Liver (tissue), 9 donors: ENCODE results near the gene KLHL2. TPM values are rescaled to one million over a fixed set of nuclear protein-coding genes. Genes with fewer than 3 reads are reported as not detected.

Experiments
- DNase-seq: peaks from one replicate; pipeline ENCODE4 v3.0.0-alpha.2; 2017; ENCODE audit warnings: low spot score
- H3K27ac ChIP-seq, 2 donors: one replicate each; pipeline ENCODE4 v1.7.0; 2013; ENCODE audit warnings: inconsistent platforms in 2 of 2, low read length in 2 of 2, control low read depth in 1 of 2, low read depth in 1 of 2, mild to moderate bottlenecking in 1 of 2
- H3K27me3 ChIP-seq, 4 donors: one replicate each; pipeline versions ENCODE4 v1.6.1 to v1.7.0; 2013; ENCODE audit warnings: low read length in 3 of 4, inconsistent platforms in 1 of 4, mild to moderate bottlenecking in 1 of 4, moderate library complexity in 1 of 4; ENCODE audit not compliant: control insufficient read depth in 4 of 4, insufficient read depth in 4 of 4
- H3K36me3 ChIP-seq, 4 donors: one replicate each; pipeline versions ENCODE4 v1.6.1 to v1.7.0; 2013; ENCODE audit warnings: low read length in 3 of 4, mild to moderate bottlenecking in 3 of 4, low read depth in 1 of 4, moderate library complexity in 1 of 4; ENCODE audit not compliant: control insufficient read depth in 4 of 4, insufficient read depth in 3 of 4
- H3K4me1 ChIP-seq, 4 donors: one replicate each; pipeline versions ENCODE4 v1.6.1 to v1.7.0; 2013; ENCODE audit warnings: low read length in 3 of 4, mild to moderate bottlenecking in 3 of 4, moderate library complexity in 1 of 4; ENCODE audit not compliant: control insufficient read depth in 4 of 4, insufficient read depth in 4 of 4
- H3K4me3 ChIP-seq, 3 donors: one replicate each; pipeline versions ENCODE4 v1.6.1 to v1.7.0; 2013; ENCODE audit warnings: low read length in 3 of 3, control low read depth in 1 of 3, low read depth in 1 of 3, mild to moderate bottlenecking in 1 of 3
- H3K9ac ChIP-seq, 2 donors: one replicate each; pipeline ENCODE4 v1.7.0; 2013; ENCODE audit warnings: low read length in 2 of 2, mild to moderate bottlenecking in 2 of 2, moderate library complexity in 2 of 2, control low read depth in 1 of 2, low read depth in 1 of 2
- H3K9me3 ChIP-seq, 4 donors: one replicate each; pipeline versions ENCODE4 v1.6.1 to v1.7.0; 2013; ENCODE audit warnings: low read length in 3 of 4; ENCODE audit not compliant: control insufficient read depth in 4 of 4
- EGR1 ChIP-seq, 2 donors: IDR thresholded peaks; 2 replicates each; pipeline ENCODE4 v1.6.1; 2016 to 2018; ENCODE audit warnings: antibody characterized with exemption in 2 of 2, low read depth in 2 of 2
- FOXA1 ChIP-seq: IDR thresholded peaks from 2 replicates; pipeline ENCODE4 v1.6.1; 2016; ENCODE audit warnings: antibody characterized with exemption
- FOXA2 ChIP-seq: IDR thresholded peaks from 2 replicates; pipeline ENCODE4 v1.6.1; 2016; ENCODE audit warnings: antibody characterized with exemption
- GABPA ChIP-seq, 2 donors: IDR thresholded peaks in 1 of 2; conservative IDR thresholded peaks in 1 of 2; 2 replicates each; pipeline ENCODE4 v1.6.1; 2016; ENCODE audit warnings: antibody characterized with exemption in 2 of 2, mild to moderate bottlenecking in 1 of 2, moderate library complexity in 1 of 2
- HNF4A ChIP-seq, 2 donors: conservative IDR thresholded peaks; 2 replicates each; pipeline ENCODE4 v1.6.1; 2016; ENCODE audit warnings: antibody characterized with exemption in 2 of 2, mild to moderate bottlenecking in 2 of 2
- HNF4G ChIP-seq: IDR thresholded peaks from 2 replicates; pipeline ENCODE4 v1.6.1; 2016; ENCODE audit warnings: antibody characterized with exemption
- JUND ChIP-seq, 2 donors: IDR thresholded peaks; 2 replicates each; pipeline ENCODE4 v1.6.1; 2016; ENCODE audit warnings: antibody characterized with exemption in 2 of 2
- NR2F2 ChIP-seq: IDR thresholded peaks from 2 replicates; pipeline ENCODE4 v1.6.1; 2016; ENCODE audit warnings: antibody characterized with exemption
- RAD21 ChIP-seq, 2 donors: IDR thresholded peaks; 2 replicates each; pipeline ENCODE4 v1.6.1; 2016; ENCODE audit warnings: antibody characterized with exemption in 2 of 2, mild to moderate bottlenecking in 2 of 2
- RXRA ChIP-seq, 2 donors: IDR thresholded peaks; 2 replicates each; pipeline ENCODE4 v1.6.1; 2017 to 2018; ENCODE audit warnings: antibody characterized with exemption in 2 of 2, mild to moderate bottlenecking in 1 of 2
- SP1 ChIP-seq: IDR thresholded peaks from 2 replicates; pipeline ENCODE4 v1.6.1; 2018; ENCODE audit warnings: antibody characterized with exemption, mild to moderate bottlenecking
- TAF1 ChIP-seq: conservative IDR thresholded peaks from 2 replicates; pipeline ENCODE4 v1.6.1; 2016; ENCODE audit warnings: antibody characterized with exemption, mild to moderate bottlenecking
- YY1 ChIP-seq: IDR thresholded peaks from 2 replicates; pipeline ENCODE4 v1.6.1; 2016; ENCODE audit warnings: antibody characterized with exemption, mild to moderate bottlenecking
- WGBS: extraction: QIAGEN DNeasy Blood & Tissue Kit; methylation state at CpG from one replicate; pipeline ENCODE4 v1.1.7; 2013; 5-methylcytosine and 5-hydroxymethylcytosine counted together
- polyA plus RNA-seq, 2 donors: library from polyadenylated mRNA; stranded (reverse) in 1 of 2; unstranded in 1 of 2; fragments of 200-250 nt in 1 of 2; fragments of >200 nt in 1 of 2; fragmentation: Nextera tagmentation in 1 of 2; extraction: Ambion mirVana in 1 of 2; gene quantifications; one replicate each; pipeline versions ENCODE4 v1.2.1 to v1.2.3, GENCODE V29; 2013 to 2015
- total RNA-seq, 2 donors: library from RNA; depleted of rRNA; stranded (reverse); fragments of >200 nt; gene quantifications; one replicate each; pipeline ENCODE4 v1.2.3, GENCODE V29; 2014
- TF ChIP-seq, protein P1 (sequence below): IDR thresholded peaks from 2 replicates; pipeline ENCODE4 v1.6.1; 2016; ENCODE audit warnings: antibody characterized with exemption
- TF ChIP-seq, protein P2 (sequence below): IDR thresholded peaks from 2 replicates; pipeline ENCODE4 v1.6.1; 2016; ENCODE audit warnings: antibody characterized with exemption, mild to moderate bottlenecking
- TF ChIP-seq, protein P3 (sequence below): IDR thresholded peaks from 2 replicates; pipeline ENCODE4 v1.6.1; 2016; ENCODE audit warnings: antibody characterized with exemption
- TF ChIP-seq, protein P4 (sequence below): fragments of 150-350 bp; IDR thresholded peaks from 2 replicates; pipeline ENCODE4 v1.5.1; 2017; ENCODE audit warnings: improper control_type of control experiment, low read depth, low read length; ENCODE audit not compliant: missing input control
- TF ChIP-seq, protein P5 (sequence below): IDR thresholded peaks from 2 replicates; pipeline ENCODE4 v1.6.1; 2016; ENCODE audit warnings: antibody characterized with exemption
- donor health status: healthy.
- donor health status: healthy.
- donor health status: healthy.
- donor health status: healthy.
- donor health status: healthy.

The KLHL2 gene
- total and polyA plus RNA-seq, 4 donors = 10.0 to 37.9 (median 13.6) TPM

DNA sequence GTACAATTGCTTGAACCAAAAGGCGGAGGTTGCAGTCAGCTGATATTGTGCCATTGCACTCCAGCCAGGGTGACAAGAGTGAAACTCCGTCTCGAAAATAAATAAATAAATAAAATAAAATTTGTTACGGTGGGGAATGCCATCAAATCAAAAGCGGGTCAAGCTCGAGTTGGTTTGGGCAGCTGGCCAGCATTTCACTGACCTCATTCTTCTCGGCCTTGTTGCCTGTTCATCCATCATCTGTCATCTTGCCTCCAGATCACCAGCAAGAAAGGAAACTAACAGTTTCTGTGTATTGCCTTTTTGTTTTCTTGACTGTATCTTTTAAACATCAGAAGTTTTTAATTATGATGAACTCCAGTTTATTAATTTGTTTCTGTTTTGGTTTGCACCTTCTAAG, 31.5 kb upstream of the KLHL2 start:
- Histone ChIP-seq H3K9me3 (peaks cover 0 to 4% (median 0%) of the 10 kb centered on the region in 4 donors), H3K27ac (no peak overlapping the region), H3K4me1 (peaks cover 0 to 10% (median 0%) of the 10 kb centered on the region in 4 donors), H3K9ac (no peak overlapping the region), H3K36me3 (no peaks in the 10 kb centered on the region), H3K4me3 (no peak overlapping the region), H3K27me3 (no peaks in the 10 kb centered on the region)
- no peak for DNase-seq
- 25% methylated on average over 7 of the region's 7 CpGs for WGBS
- TF ChIP-seq, protein P1, sequence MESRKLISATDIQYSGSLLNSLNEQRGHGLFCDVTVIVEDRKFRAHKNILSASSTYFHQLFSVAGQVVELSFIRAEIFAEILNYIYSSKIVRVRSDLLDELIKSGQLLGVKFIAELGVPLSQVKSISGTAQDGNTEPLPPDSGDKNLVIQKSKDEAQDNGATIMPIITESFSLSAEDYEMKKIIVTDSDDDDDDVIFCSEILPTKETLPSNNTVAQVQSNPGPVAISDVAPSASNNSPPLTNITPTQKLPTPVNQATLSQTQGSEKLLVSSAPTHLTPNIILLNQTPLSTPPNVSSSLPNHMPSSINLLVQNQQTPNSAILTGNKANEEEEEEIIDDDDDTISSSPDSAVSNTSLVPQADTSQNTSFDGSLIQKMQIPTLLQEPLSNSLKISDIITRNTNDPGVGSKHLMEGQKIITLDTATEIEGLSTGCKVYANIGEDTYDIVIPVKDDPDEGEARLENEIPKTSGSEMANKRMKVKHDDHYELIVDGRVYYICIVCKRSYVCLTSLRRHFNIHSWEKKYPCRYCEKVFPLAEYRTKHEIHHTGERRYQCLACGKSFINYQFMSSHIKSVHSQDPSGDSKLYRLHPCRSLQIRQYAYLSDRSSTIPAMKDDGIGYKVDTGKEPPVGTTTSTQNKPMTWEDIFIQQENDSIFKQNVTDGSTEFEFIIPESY = no peak
- TF ChIP-seq GABPA (IDR thresholded peaks at IDR 0.05 in 1 of 2, conservative IDR thresholded peaks at IDR 0.05 in 1 of 2) (no peak), FOXA2 (no peak), HNF4A (conservative IDR thresholded peaks at IDR 0.05) (no peak), RAD21 (IDR thresholded peaks at IDR 0.05) (no peak), NR2F2 (no peak), TAF1 (no peak), YY1 (no peak), HNF4G (no peak), EGR1 (IDR thresholded peaks at IDR 0.05; ENCODE audit: low read depth in 2 of 2) (no peak)

DNA sequence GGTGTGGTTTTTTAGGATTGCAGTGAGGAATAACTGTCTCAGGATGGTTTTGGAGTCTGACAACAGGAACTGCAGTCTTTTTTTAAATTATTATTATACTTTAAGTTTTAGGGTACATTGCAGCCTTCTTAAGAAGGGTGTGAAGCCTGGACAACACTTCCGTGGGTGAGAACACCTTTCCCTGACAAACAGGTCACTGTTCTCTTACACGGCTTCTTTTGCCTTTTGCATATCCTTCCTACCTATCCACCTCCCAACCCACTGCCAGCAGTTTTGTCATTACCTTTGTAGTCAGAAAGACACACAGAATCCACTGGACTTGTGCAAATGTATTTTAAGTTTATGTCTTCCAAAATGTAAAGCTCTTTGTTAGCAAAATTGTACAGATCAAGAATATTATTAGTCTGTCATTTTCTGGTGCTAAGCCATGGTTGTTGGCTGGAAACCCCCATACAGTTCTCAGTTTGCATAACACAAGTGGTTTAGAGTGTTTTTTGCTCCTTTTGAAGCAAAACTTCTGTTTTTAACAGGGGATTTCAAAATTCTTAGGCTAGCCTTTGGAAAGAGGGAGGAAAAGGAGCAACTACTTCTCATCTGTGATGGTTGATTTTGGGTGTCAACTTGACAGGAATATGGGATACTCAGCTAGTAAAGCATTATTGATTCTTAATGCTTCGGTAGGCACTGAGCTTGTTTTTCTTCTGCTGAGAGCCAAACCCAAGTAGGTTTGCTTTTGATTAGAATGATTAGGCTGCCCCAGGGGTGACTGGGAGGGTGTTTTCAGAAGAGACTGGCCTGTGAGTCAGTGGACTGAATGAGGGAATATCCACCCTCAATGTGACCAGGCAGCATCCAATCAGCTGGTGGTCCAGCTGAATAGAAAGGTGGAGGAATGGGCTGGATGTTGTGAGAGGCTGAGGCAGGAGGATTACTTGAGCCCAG, 29.4 kb upstream of the KLHL2 start:
- Histone ChIP-seq H3K9me3 (peaks cover 0 to 4% (median 0%) of the 10 kb centered on the region in 4 donors), H3K27ac (no peak overlapping the region), H3K9ac (no peak overlapping the region), H3K27me3 (no peaks in the 10 kb centered on the region), H3K4me1 (peaks cover 0 to 8% (median 0%) of the 10 kb centered on the region in 4 donors), H3K36me3 (no peaks in the 10 kb centered on the region), H3K4me3 (no peak overlapping the region)
- WGBS = 63% methylated on average over 3 of the region's 3 CpGs
- TF ChIP-seq RAD21 (IDR thresholded peaks at IDR 0.05) (no peak), JUND (IDR thresholded peaks at IDR 0.05) (no peak), GABPA (IDR thresholded peaks at IDR 0.05 in 1 of 2, conservative IDR thresholded peaks at IDR 0.05 in 1 of 2) (no peak), NR2F2 (no peak), RXRA (IDR thresholded peaks at IDR 0.05) (no peak), SP1 (no peak), FOXA1 (no peak), FOXA2 (no peak), EGR1 (IDR thresholded peaks at IDR 0.05; ENCODE audit: low read depth in 2 of 2) (no peak), HNF4A (conservative IDR thresholded peaks at IDR 0.05) (no peak), TAF1 (no peak), YY1 (no peak), HNF4G (no peak)
- TF ChIP-seq, protein P2, sequence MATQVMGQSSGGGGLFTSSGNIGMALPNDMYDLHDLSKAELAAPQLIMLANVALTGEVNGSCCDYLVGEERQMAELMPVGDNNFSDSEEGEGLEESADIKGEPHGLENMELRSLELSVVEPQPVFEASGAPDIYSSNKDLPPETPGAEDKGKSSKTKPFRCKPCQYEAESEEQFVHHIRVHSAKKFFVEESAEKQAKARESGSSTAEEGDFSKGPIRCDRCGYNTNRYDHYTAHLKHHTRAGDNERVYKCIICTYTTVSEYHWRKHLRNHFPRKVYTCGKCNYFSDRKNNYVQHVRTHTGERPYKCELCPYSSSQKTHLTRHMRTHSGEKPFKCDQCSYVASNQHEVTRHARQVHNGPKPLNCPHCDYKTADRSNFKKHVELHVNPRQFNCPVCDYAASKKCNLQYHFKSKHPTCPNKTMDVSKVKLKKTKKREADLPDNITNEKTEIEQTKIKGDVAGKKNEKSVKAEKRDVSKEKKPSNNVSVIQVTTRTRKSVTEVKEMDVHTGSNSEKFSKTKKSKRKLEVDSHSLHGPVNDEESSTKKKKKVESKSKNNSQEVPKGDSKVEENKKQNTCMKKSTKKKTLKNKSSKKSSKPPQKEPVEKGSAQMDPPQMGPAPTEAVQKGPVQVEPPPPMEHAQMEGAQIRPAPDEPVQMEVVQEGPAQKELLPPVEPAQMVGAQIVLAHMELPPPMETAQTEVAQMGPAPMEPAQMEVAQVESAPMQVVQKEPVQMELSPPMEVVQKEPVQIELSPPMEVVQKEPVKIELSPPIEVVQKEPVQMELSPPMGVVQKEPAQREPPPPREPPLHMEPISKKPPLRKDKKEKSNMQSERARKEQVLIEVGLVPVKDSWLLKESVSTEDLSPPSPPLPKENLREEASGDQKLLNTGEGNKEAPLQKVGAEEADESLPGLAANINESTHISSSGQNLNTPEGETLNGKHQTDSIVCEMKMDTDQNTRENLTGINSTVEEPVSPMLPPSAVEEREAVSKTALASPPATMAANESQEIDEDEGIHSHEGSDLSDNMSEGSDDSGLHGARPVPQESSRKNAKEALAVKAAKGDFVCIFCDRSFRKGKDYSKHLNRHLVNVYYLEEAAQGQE = no peak
- TF ChIP-seq, protein P1 = no peak
- TF ChIP-seq, protein P3, sequence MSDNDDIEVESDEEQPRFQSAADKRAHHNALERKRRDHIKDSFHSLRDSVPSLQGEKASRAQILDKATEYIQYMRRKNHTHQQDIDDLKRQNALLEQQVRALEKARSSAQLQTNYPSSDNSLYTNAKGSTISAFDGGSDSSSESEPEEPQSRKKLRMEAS = no peak
- TF ChIP-seq, protein P4, sequence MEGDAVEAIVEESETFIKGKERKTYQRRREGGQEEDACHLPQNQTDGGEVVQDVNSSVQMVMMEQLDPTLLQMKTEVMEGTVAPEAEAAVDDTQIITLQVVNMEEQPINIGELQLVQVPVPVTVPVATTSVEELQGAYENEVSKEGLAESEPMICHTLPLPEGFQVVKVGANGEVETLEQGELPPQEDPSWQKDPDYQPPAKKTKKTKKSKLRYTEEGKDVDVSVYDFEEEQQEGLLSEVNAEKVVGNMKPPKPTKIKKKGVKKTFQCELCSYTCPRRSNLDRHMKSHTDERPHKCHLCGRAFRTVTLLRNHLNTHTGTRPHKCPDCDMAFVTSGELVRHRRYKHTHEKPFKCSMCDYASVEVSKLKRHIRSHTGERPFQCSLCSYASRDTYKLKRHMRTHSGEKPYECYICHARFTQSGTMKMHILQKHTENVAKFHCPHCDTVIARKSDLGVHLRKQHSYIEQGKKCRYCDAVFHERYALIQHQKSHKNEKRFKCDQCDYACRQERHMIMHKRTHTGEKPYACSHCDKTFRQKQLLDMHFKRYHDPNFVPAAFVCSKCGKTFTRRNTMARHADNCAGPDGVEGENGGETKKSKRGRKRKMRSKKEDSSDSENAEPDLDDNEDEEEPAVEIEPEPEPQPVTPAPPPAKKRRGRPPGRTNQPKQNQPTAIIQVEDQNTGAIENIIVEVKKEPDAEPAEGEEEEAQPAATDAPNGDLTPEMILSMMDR = no peak
- TF ChIP-seq, protein P5, sequence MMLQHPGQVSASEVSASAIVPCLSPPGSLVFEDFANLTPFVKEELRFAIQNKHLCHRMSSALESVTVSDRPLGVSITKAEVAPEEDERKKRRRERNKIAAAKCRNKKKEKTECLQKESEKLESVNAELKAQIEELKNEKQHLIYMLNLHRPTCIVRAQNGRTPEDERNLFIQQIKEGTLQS = no peak
- DNase-seq = no peak
